A549 treated with CORT108297 at 1 μM for 4 hours (cell line): Measurements from ENCODE around the gene RPL7L1. TPM values are rescaled to one million over a fixed set of nuclear protein-coding genes. Genes with fewer than 3 reads are reported as not detected.

ENCODE experiments used
- total RNA-seq: library from RNA; stranded (reverse); fragments of 200-300 nt; extraction: Qiagen RNA extraction; gene quantifications from 5 replicates; pipeline ENCODE4 v1.2.3, GENCODE V29; 2022

RPL7L1 gene
- 65.5 to 98.2 TPM (median 67.6 TPM) in 5 replicates for total RNA-seq

DNA sequence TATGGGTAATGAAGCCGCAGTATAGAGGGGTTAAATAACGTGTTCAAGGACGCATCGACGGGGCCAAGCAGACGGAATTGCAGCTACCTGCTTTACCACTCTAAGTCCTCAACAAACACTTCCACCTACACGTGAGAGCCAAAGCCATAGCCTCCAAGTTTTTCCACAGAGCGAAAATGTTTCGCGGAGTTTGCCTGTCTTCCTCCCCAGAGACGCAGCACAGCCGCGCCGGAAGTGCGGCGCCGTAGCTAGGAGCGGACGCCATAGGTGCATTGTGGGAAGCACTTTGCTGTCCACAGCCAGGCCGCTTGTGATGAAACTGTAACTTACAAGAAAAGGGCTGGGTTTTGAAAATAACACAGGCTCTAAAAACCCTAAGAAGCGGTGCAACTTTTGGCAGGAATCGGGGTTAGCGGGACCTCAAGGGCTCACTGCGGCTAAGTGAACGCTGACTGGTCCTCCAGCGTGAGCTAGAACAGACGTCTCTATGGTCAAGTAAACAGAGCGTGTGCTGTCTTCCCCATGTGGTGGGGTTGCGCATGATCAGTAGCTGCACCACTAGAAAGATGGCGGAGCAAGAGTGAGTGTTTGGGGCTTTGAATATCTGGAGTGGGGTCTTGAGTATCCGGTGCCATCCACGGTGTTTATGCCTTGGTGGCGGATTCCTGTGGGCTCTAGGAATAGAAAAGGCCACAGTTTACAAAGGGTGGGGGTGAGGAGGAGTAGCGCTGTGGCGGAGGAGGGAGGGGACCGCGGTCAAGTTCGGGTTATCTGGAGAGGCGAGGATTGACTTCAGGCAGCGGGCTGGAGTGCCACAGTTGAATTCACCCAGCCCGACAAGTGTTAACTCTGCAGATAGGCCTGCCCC, at the start of gene RPL7L1:
RPL7L1 (plus strand) TSS at position 245 of the 868 bp plus-strand sequence; CDS start at position 540, 295 bp downstream.

DNA sequence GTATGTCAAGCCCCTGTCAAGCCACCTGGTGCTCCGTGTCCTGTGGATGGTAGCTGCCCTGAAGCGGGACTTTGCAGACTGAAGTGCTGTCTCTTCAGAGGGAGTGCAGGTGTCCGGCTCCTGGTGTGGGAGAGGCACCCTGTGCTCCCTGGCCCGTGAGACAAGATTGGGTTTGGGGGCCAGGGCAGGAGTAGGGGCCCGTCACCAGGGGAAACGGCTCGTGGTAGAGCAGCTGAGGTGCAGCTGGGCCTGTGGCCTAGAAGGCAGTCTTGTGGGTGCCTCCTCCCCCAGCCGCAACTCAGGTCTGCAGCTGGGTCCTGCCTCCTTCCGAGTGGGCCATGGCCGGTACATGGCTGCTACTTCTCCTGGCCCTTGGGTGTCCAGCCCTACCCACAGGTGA, 36.3 kb downstream of the RPL7L1 start, which contains the start of gene PTCRA:
PTCRA (plus strand) TSS at position 322 of the 400 bp plus-strand sequence; CDS start at position 339, 17 bp downstream.

DNA sequence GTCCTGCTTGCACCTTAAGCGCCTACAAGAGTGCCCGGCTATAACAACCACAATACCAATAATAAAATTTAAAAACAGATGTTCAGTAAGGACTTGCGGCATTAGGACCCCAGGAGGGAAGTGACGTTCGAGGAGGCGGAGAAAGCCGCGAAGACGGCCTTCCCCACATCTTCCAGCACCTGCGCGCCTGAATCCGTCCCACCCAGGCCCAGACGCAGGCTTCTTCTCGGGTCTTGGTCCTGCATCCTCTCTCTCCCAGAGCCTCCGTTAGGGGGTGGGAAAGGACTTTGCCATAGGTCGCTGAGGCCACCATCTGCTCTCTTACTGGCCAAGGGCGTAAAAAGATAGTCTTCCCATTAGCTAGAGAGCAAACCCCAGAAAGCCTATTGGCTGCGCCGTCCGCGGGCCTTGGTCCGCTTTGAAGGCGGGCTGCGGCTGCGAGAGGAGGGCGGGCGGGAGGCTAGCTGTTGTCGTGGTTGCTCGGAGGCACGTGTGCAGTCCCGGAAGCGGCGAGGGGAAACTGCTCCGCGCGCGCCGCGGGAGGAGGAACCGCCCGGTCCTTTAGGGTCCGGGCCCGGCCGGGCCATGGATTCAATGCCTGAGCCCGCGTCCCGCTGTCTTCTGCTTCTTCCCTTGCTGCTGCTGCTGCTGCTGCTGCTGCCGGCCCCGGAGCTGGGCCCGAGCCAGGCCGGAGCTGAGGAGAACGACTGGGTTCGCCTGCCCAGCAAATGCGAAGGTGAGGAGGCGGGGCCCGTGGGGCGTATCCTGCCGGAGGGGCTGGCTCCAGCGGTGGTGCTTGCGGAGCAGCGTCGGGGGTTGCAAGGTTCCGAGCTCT, 49.8 kb downstream of the RPL7L1 start, which contains the start of gene CNPY3:
CNPY3 (plus strand) TSS at position 495 of the 835 bp plus-strand sequence; CDS start at position 586, 91 bp downstream.

Other genes starting within 250 kb of the RPL7L1 start
- gene PRPH2, start 157.0 kb upstream of the RPL7L1 start, total RNA-seq = not detected in 5 replicates
- gene TBCC, start 133.5 kb upstream of the RPL7L1 start, total RNA-seq = 16.7 to 18.8 TPM (median 17.7 TPM) in 5 replicates
- 2.6 to 3.3 TPM (median 3.0 TPM) in 5 replicates for gene BICRAL, start 97.6 kb upstream of the RPL7L1 start, total RNA-seq
- gene PTCRA, start 36.4 kb downstream of the RPL7L1 start, total RNA-seq = not detected in 5 replicates
- gene CNPY3, start 49.9 kb downstream of the RPL7L1 start, total RNA-seq = 39.0 to 46.5 TPM (median 44.9 TPM) in 5 replicates
- gene GNMT, start 81.1 kb downstream of the RPL7L1 start, total RNA-seq = 0.10 to 0.14 TPM (median 0.12 TPM) in 4 of 5 replicates, not detected in the other
- gene PEX6, start 99.6 kb downstream of the RPL7L1 start, total RNA-seq = 6.7 to 10.0 TPM (median 9.7 TPM) in 5 replicates
- 25.0 to 30.2 TPM (median 27.5 TPM) in 5 replicates for gene PPP2R5D, start 105.0 kb downstream of the RPL7L1 start, total RNA-seq
- 88.9 to 97.4 TPM (median 95.8 TPM) in 5 replicates for gene MEA1, start 134.3 kb downstream of the RPL7L1 start, total RNA-seq
- 24.9 to 33.1 TPM (median 30.2 TPM) in 5 replicates for gene KLHDC3, start 134.6 kb downstream of the RPL7L1 start, total RNA-seq
- 67.9 to 75.6 TPM (median 70.9 TPM) in 5 replicates for gene RRP36, start 142.0 kb downstream of the RPL7L1 start, total RNA-seq
- 6.3 to 9.0 TPM (median 7.6 TPM) in 5 replicates for gene CUL7, start 174.2 kb downstream of the RPL7L1 start, total RNA-seq
- 58.0 to 62.4 TPM (median 60.0 TPM) in 5 replicates for gene MRPL2, start 179.8 kb downstream of the RPL7L1 start, total RNA-seq
- gene KLC4, start 180.0 kb downstream of the RPL7L1 start, total RNA-seq = 5.9 to 8.6 TPM (median 7.6 TPM) in 5 replicates
- 3.9 to 5.6 TPM (median 4.8 TPM) in 5 replicates for gene PTK7, start 196.7 kb downstream of the RPL7L1 start, total RNA-seq